Stimulated activated CD4-positive, alpha-beta T cell treated with anti-CD3 and anti-CD28 coated beads, TNF-alpha, amount 100 ng/mL, for 1 hour (primary cell): ENCODE results near the gene ABCA8.
"Not testable (repeated sequence)": the region's sequence is repeated elsewhere in the genome, so short reads cannot be mapped to it uniquely, and the experiment has no call there.

Experiments
- DNase-seq, 3 donors: peaks; one replicate each; pipeline ENCODE4 v3.0.0-alpha.2; 2020; ENCODE audit warnings: low read depth in 3 of 3, low spot score in 1 of 3

Gene ABCA8

GRCh38 chr17:68955181-68955841 is at the start of gene ABCA8:
TSS of gene ABCA8 (minus strand) at chr17:68955392. CDS start at chr17:68942034, 13,358 bp downstream.
- DNase-seq = no peak

GRCh38 chr17:69004759-69005158 is 49.6 kb upstream of the ABCA8 start:
- DNase-seq = not testable (repeated sequence)

GRCh38 chr17:68999743-69000142 is 44.6 kb upstream of the ABCA8 start:
- not testable (repeated sequence) for DNase-seq

GRCh38 chr17:68993112-68993511 is 37.9 kb upstream of the ABCA8 start:
- no peak for DNase-seq

GRCh38 chr17:68987966-68988365 is 32.8 kb upstream of the ABCA8 start:
- no peak for DNase-seq

- DNase-seq = no peak
These were observed 26.1 kb upstream of the ABCA8 start for GRCh38 chr17:68981288-68981687.

- no peak for DNase-seq
These were observed 18.1 kb upstream of the ABCA8 start for GRCh38 chr17:68973098-68973846.

GRCh38 chr17:68972119-68972704 is 17.0 kb upstream of the ABCA8 start:
- DNase-seq = no peak

GRCh38 chr17:68969101-68969500 is 13.9 kb upstream of the ABCA8 start:
- DNase-seq = no peak

- no peak for DNase-seq
These were observed 8.8 kb upstream of the ABCA8 start for GRCh38 chr17:68963958-68964357.

GRCh38 chr17:68961214-68961882 is 6.2 kb upstream of the ABCA8 start:
- no peak for DNase-seq

- not testable (repeated sequence) for DNase-seq
These were observed 3.9 kb upstream of the ABCA8 start for GRCh38 chr17:68959117-68959516.

- no peak for DNase-seq
These were observed 2.8 kb upstream of the ABCA8 start for GRCh38 chr17:68957944-68958343.

- DNase-seq = no peak
These were observed 871 bp downstream of the ABCA8 start for GRCh38 chr17:68954146-68954896.

- DNase-seq = no peak
These were observed 1.7 kb downstream of the ABCA8 start for GRCh38 chr17:68953340-68953997.

- DNase-seq = no peak
These were observed 4.5 kb downstream of the ABCA8 start for GRCh38 chr17:68950725-68951124.

- not testable (repeated sequence) for DNase-seq
These were observed 7.3 kb downstream of the ABCA8 start for GRCh38 chr17:68947868-68948267.

GRCh38 chr17:68944435-68945035 is 10.7 kb downstream of the ABCA8 start:
- no peak for DNase-seq

GRCh38 chr17:68943812-68944182 is 11.4 kb downstream of the ABCA8 start:
- not testable (repeated sequence) for DNase-seq
